Erythroblast (primary cell): ENCODE measurements around the gene INTS1.

Experiments
- DNase-seq, 2 experiments: peaks; one replicate each; lab custom pipeline; 2025; lab: John Stamatoyannopoulos, UW
- GATA1 ChIP-seq: IDR thresholded peaks from 2 replicates; pipeline ENCODE4 v1.6.1; 2011; ENCODE audit warnings: low read depth, mild to moderate bottlenecking, control low read depth, low read length, moderate library complexity
- POLR2A ChIP-seq: IDR thresholded peaks from 2 replicates; pipeline ENCODE4 v1.6.1; 2011; ENCODE audit warnings: mild to moderate bottlenecking, low read length

The INTS1 gene

GRCh38 chr7:1426474-1426873 lies 77.7 kb downstream of the INTS1 start:
- TF ChIP-seq GATA1 = no peak
- TF ChIP-seq POLR2A = no peak
- no peak for DNase-seq

- TF ChIP-seq GATA1 = no peak
- TF ChIP-seq POLR2A = no peak
- peak in 1 of 2 experiments; percentile 35 for DNase-seq
These were observed 78.7 kb downstream of the INTS1 start for GRCh38 chr7:1425292-1426136.

- no peak for TF ChIP-seq GATA1
- no peak for TF ChIP-seq POLR2A
- no peak for DNase-seq
These were observed 80.1 kb downstream of the INTS1 start for GRCh38 chr7:1424041-1424440.

- TF ChIP-seq GATA1 (no peak), POLR2A (no peak)
- no peak for DNase-seq
These were observed 80.9 kb downstream of the INTS1 start for GRCh38 chr7:1423264-1423811.

- TF ChIP-seq POLR2A (no peak), GATA1 (no peak)
- DNase-seq = peak in 1 of 2 experiments; percentile 39
These were observed 81.5 kb downstream of the INTS1 start for GRCh38 chr7:1422512-1423263.

- DNase-seq = no peak
- TF ChIP-seq POLR2A (no peak), GATA1 (no peak)
These were observed 82.2 kb downstream of the INTS1 start for GRCh38 chr7:1421946-1422345.

GRCh38 chr7:1421020-1421790 lies 83.0 kb downstream of the INTS1 start:
- TF ChIP-seq GATA1 (no peak), POLR2A (no peak)
- DNase-seq = no peak
